Nephron progenitor cell (in vitro differentiated cells): ENCODE measurements around the gene XPC.

ENCODE experiments used
- DNase-seq: peaks from one replicate; pipeline ENCODE4 v3.0.0; 2021
- H3K27ac Mint-ChIP-seq: 2 replicates; pipeline ENCODE4 v1.8.0; 2021; ENCODE audit warnings: mild to moderate bottlenecking, moderate library complexity, mixed read lengths
- H3K27me3 Mint-ChIP-seq: 2 replicates; pipeline ENCODE4 v1.8.0; 2021; ENCODE audit warnings: mild to moderate bottlenecking, low read depth, mixed read lengths; ENCODE audit not compliant: poor library complexity
- H3K36me3 Mint-ChIP-seq: 2 replicates; pipeline ENCODE4 v1.8.0; 2021; ENCODE audit warnings: low read depth, mixed read lengths
- H3K4me1 Mint-ChIP-seq: 2 replicates; pipeline ENCODE4 v1.8.0; 2021; ENCODE audit warnings: mixed read lengths
- H3K4me3 Mint-ChIP-seq: 2 replicates; pipeline ENCODE4 v1.8.0; 2021; ENCODE audit warnings: mild to moderate bottlenecking, moderate library complexity, mixed read lengths
- H3K9me3 Mint-ChIP-seq: 2 replicates; pipeline ENCODE4 v1.8.0; 2021; ENCODE audit warnings: mild to moderate bottlenecking, moderate library complexity, mixed read lengths
- TF ChIP-seq, protein P1 (sequence below): fragments of 200-600 bp; sonication (generic); IDR thresholded peaks from 2 replicates; pipeline ENCODE4 v1.5.0; 2021; ENCODE audit warnings: antibody characterized with exemption

The XPC gene

DNA sequence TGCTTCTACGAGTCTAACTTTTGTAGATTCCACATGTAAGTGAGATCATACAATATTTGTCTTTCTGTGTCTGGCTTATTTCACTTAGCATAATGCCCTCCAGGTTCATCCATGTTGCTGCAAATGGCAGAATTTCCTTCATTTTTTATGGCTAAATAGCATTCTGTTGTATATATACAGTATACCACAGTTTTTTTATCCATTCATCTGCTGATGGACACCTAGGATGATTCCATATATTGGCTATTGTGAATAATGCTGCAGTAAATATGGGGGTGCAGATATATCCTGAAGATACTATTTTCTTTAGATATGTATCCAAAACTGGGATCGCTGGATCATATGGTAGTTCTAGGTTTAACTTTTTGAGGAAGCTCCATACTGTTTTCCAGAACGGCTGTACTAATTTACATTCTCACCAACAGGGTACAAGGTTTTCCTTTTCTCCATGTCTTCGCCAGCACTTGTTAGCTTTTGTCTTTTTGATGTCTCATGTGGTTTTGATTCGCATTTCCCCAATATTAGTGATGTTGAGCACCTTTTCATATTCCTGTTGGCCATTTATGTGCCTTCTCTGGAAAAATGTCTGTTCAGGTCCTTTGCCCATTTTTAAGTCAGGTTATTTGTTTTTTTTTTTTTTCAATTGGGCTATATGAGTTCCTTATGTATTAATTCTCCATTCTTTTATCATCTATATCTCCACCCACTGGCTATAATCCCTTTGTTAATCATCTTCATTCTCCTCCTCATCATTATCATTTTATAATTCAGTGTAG, 80.6 kb downstream of the XPC start:
- H3K27ac Mint-ChIP-seq, result no peak overlapping the region

DNA sequence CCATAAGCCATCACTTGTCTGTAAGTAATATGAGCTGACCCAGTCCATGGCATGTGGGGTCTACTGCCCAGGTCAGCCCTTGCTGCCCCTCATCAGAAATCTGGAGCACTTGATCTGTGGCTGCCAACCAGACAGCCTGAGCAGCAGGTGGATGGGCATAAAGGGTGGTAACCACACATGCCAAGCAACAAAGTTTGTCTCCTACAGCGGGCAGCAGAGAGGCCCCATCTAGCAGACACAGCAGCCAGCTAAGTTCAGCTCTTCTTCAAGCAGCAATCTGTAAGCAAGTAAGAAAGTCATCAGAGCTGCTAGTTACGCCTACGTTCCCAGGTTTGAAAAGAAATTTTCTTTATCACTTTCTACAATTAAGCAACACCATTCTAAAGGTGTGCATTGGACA, 81.7 kb downstream of the XPC start:
- no peak overlapping the region for H3K4me3 Mint-ChIP-seq
- peaks cover 20% of the 10 kb centered on the region for H3K27me3 Mint-ChIP-seq
- H3K4me1 Mint-ChIP-seq, result no peaks in the 10 kb centered on the region
- H3K36me3 Mint-ChIP-seq, result no peaks in the 10 kb centered on the region
- TF ChIP-seq, protein P1, sequence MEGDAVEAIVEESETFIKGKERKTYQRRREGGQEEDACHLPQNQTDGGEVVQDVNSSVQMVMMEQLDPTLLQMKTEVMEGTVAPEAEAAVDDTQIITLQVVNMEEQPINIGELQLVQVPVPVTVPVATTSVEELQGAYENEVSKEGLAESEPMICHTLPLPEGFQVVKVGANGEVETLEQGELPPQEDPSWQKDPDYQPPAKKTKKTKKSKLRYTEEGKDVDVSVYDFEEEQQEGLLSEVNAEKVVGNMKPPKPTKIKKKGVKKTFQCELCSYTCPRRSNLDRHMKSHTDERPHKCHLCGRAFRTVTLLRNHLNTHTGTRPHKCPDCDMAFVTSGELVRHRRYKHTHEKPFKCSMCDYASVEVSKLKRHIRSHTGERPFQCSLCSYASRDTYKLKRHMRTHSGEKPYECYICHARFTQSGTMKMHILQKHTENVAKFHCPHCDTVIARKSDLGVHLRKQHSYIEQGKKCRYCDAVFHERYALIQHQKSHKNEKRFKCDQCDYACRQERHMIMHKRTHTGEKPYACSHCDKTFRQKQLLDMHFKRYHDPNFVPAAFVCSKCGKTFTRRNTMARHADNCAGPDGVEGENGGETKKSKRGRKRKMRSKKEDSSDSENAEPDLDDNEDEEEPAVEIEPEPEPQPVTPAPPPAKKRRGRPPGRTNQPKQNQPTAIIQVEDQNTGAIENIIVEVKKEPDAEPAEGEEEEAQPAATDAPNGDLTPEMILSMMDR, result no peak
- DNase-seq, result no peak
- no peak overlapping the region for H3K27ac Mint-ChIP-seq
- H3K9me3 Mint-ChIP-seq, result peaks cover 20% of the 10 kb centered on the region

More for the DNA sequence above, 80.6 kb downstream of the XPC start:
- H3K4me1 Mint-ChIP-seq, result no peaks in the 10 kb centered on the region
- TF ChIP-seq, protein P1, result no peak
- H3K27me3 Mint-ChIP-seq, result peaks cover 20% of the 10 kb centered on the region
- no peak overlapping the region for H3K4me3 Mint-ChIP-seq
- no peaks in the 10 kb centered on the region for H3K36me3 Mint-ChIP-seq
- peaks cover 25% of the 10 kb centered on the region for H3K9me3 Mint-ChIP-seq
- DNase-seq, result no peak
